GM12801 (cell line): ENCODE measurements around the gene CIRBP.

ENCODE experiments used
- CTCF ChIP-seq: IDR thresholded peaks from one replicate; pipeline ENCODE4 v1.5.1; 2011; ENCODE audit warnings: control low read depth; ENCODE audit not compliant: insufficient read length; ENCODE audit errors: extremely low read depth

The CIRBP gene

GRCh38 chr19:1276628-1277022 lies 7.5 kb downstream of the CIRBP start:
- TF ChIP-seq CTCF: no peak

DNA sequence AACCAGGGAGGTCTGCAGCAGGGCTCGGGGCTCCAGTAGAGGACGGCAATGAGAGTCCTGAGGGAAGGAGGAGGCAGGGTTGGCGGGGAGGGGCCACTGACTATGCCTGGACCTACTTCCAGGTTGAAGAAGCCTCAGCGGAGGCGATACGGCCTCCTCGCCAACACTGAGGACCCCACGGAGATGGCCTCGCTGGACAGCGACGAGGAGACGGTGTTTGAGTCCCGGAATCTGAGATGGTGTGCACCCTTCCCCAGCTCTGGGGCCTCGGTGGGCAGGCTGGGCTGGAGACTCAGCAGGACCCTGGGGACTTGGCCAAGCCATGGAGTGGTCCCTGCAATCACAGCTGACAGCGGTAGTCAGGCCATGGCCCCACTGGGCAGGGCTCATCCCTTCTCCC lies 7.9 kb downstream of the CIRBP start:
- TF ChIP-seq CTCF: no peak

- no peak for TF ChIP-seq CTCF
Measured at GRCh38 chr19:1278074-1278473, 8.9 kb downstream of the CIRBP start.

DNA sequence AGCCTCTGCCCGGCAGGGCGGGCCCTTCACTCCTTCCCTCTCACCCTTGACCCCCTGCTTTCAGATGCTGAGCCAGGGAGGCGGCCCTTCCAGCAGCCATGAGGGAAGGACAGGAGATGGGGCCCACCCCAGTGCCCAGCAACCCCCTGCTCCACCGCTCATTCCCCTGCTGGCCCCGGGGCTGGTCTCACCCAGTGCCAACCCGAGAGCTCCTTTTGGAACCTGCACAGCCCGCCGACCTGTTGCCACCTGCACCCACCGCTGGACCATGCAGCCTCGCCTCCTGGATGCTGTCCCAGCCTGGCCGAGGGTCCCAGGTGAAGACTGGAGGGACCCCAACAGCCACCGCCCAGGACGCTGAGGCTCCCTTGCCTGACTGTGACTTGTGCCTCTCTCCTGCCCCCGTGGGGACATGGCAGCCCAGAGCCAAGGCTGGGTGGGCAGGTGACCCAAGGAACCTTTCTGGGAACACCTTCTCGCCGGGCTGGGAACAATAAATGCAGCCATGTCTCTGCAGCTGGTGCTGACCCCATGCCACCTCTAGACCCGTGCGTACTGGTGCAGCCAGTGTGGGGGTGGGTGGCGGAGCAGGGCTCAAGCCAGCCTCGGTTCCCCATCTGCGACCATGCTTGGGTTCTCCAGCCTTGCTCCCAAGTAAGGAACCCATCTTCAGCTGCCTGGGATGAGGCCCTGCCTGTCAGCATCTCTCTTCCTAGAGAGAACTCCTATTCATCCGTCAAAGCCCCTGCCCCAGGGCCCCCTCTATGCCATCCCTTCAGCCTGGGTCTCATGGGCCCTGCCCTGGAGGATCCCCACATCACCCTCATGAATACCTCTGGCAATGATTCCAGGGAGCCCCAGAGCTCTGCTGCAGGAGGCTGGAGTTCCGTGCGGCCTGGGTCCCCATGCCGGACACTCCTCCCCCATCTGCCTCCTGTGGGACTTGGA lies 9.9 kb downstream of the CIRBP start:
- no peak for TF ChIP-seq CTCF

- TF ChIP-seq CTCF: no peak
Measured at GRCh38 chr19:1279782-1280341, 10.7 kb downstream of the CIRBP start.

GRCh38 chr19:1280636-1281568 lies 11.8 kb downstream of the CIRBP start:
- TF ChIP-seq CTCF: no peak

DNA sequence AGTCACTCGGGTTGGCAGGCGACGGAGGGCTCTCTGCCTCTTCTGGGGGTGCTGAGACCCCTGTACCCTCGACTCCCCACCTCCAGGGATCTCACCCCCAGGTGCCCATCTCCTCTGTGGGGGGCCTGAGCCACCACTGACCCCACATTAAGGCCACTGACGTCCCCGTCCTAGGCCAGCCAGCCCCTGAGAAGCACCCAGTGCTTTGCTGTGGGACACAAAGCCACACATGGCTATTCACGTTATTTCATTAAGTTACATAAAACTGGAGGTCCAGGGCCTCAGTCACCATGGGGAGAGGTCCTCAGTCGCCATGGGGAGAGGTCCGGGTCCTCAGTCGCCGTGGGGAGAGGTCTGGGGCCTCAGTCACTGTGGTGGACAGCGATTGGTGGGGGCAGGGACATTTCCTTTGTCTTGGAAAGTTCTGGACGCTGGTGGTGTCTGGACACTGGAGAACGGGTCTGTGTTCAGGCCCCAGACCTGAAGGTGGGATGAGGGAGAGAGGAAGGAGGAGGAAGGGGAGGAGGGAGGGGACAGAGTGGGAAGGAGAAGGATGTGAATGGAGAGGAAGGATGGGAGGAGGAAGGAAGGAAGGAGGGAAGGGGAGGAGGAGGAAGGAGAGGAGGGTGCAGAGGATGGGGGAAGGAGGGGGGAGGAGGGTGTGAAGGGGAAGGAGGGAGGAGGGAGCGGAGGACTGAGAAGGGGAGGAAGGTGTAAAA lies 12.6 kb downstream of the CIRBP start:
- no peak for TF ChIP-seq CTCF
